ENCODE data around the gene MRPL34.

GRCh38 chr19:17311455-17312188 is 6.0 kb downstream of the MRPL34 start:
- TF ChIP-seq EZH2phosphoT487 (IDR thresholded peaks at IDR 0.05; ENCODE audit: insufficient read depth, low read depth), result no peak
- no peak for TF ChIP-seq EZH2 (IDR thresholded peaks at IDR 0.05; ENCODE audit: insufficient read depth, poor library complexity, severe bottlenecking)
